Breast epithelium (tissue), 4 donors: Measurements from ENCODE around the gene OTUD3. TPM values are rescaled to one million over a fixed set of nuclear protein-coding genes. Genes with fewer than 3 reads are reported as not detected.

Source experiments
- DNase-seq, 2 donors: peaks; one replicate each; pipeline ENCODE4 v3.0.0-alpha.2; 2019; ENCODE audit warnings: low spot score in 2 of 2
- H3K27ac ChIP-seq, 2 donors: fragments of 200-600 bp; sonication (generic) in 1 of 2; one replicate each; pipeline ENCODE4 v1.5.1; 2016 to 2019; ENCODE audit warnings: mild to moderate bottlenecking in 1 of 2
- H3K27me3 ChIP-seq, 2 donors: fragments of 200-600 bp; sonication (generic) in 1 of 2; one replicate each; pipeline versions ENCODE4 v1.5.1 to v1.6.0; 2017 to 2019; ENCODE audit warnings: control low read depth in 1 of 2, mild to moderate bottlenecking in 1 of 2
- H3K36me3 ChIP-seq: fragments of 200-600 bp; one replicate; pipeline ENCODE4 v1.5.1; 2019
- H3K4me1 ChIP-seq, 2 donors: fragments of 200-600 bp; sonication (generic); one replicate each; pipeline ENCODE4 v1.5.1; 2016 to 2019; ENCODE audit warnings: control low read depth in 1 of 2
- H3K4me3 ChIP-seq, 3 donors: fragments of 200-600 bp; sonication (generic); 1 replicate in 2 of 3; 2 replicates in 1 of 3; pipeline ENCODE4 v1.5.1; 2016 to 2019; ENCODE audit warnings: mild to moderate bottlenecking in 3 of 3, moderate library complexity in 2 of 3
- H3K9me3 ChIP-seq, 2 donors: fragments of 200-600 bp; sonication (generic) in 1 of 2; one replicate each; pipeline ENCODE4 v1.5.1; 2016 to 2019; ENCODE audit warnings: control low read depth in 1 of 2
- POLR2A ChIP-seq: fragments of 450-650 bp; IDR thresholded peaks from one replicate; pipeline ENCODE4 v1.6.1; 2016; ENCODE audit warnings: antibody characterized with exemption, mild to moderate bottlenecking, moderate library complexity
- POLR2AphosphoS5 ChIP-seq, 3 donors: sonication (generic); formaldehyde crosslinking; IDR thresholded peaks; one replicate each; pipeline ENCODE4 v1.6.1; 2017; ENCODE audit warnings: antibody characterized with exemption in 3 of 3
- intact Hi-C: fragments of 100-400 bp; cut with DNase I; formaldehyde crosslinking; loops from one replicate; pipeline ENCODE4 v1.15.1; 2023; ENCODE audit warnings: low total_unique reads
- total RNA-seq, 3 donors: library from RNA; depleted of rRNA; stranded (reverse); fragments of >200 nt; gene quantifications; one replicate each; pipeline ENCODE4 v1.1.0, GENCODE V29; 2016
- TF ChIP-seq, protein P1 (sequence below), 3 donors: fragments of 450-650 bp; IDR thresholded peaks; one replicate each; pipeline ENCODE4 v1.5.1; 2016 to 2017; ENCODE audit warnings: antibody characterized with exemption in 3 of 3, mild to moderate bottlenecking in 3 of 3, moderate library complexity in 3 of 3

OTUD3 gene
- total RNA-seq, 3 donors from 2014 or later: 5.8 to 11.1 (median 8.5) TPM

DNA sequence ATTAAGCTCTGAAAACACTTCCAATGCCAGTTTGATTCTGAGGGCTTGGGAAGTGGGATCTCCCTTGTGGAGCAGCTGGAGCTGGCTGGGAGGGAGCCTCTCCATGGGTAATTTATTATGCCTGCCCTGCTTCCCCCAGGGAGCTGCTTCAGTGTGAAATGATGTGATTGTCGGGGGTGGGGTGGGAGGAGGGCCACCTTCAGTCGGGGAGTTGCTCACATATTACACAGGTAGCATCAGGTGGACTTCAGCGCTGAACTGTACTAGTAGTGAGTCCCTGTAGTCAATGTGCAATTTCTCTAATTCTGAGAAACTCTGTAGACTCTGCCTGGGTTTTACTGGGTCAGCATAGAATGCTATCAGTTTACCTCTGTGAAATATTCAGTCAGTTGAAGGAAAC is 28.5 kb downstream of the OTUD3 start:
- H3K4me3 ChIP-seq: no peak overlapping the region
- H3K27ac ChIP-seq: no peak overlapping the region
- no peaks in the 10 kb centered on the region for H3K4me1 ChIP-seq
- TF ChIP-seq, protein P1, sequence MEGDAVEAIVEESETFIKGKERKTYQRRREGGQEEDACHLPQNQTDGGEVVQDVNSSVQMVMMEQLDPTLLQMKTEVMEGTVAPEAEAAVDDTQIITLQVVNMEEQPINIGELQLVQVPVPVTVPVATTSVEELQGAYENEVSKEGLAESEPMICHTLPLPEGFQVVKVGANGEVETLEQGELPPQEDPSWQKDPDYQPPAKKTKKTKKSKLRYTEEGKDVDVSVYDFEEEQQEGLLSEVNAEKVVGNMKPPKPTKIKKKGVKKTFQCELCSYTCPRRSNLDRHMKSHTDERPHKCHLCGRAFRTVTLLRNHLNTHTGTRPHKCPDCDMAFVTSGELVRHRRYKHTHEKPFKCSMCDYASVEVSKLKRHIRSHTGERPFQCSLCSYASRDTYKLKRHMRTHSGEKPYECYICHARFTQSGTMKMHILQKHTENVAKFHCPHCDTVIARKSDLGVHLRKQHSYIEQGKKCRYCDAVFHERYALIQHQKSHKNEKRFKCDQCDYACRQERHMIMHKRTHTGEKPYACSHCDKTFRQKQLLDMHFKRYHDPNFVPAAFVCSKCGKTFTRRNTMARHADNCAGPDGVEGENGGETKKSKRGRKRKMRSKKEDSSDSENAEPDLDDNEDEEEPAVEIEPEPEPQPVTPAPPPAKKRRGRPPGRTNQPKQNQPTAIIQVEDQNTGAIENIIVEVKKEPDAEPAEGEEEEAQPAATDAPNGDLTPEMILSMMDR (IDR thresholded peaks at IDR 0.05): no peak
- TF ChIP-seq POLR2A (no peak), POLR2AphosphoS5 (IDR thresholded peaks at IDR 0.05) (no peak)
- H3K27me3 ChIP-seq: no peaks in the 10 kb centered on the region
- peaks cover 5% of the 10 kb centered on the region for H3K36me3 ChIP-seq
- no peaks in the 10 kb centered on the region for H3K9me3 ChIP-seq
- no peak for DNase-seq
- intact Hi-C loops: loop anchor here (10.0 kb wide), 1 partner anchor 244 kb away; no protein-coding TSS in a partner anchor

- intact Hi-C loops: loop anchor here (10.0 kb wide), 1 partner anchor 237 kb away; no protein-coding TSS in a partner anchor
These were observed 35.9 kb downstream of the OTUD3 start for GRCh38 chr1:19918057-19918456.

GRCh38 chr1:19920132-19920710 is 38.0 kb downstream of the OTUD3 start:
- TF ChIP-seq POLR2A: no peak
- TF ChIP-seq, protein P1 (IDR thresholded peaks at IDR 0.05): no peak
- no peak for TF ChIP-seq POLR2AphosphoS5 (IDR thresholded peaks at IDR 0.05)
- Histone ChIP-seq H3K36me3 (no peaks in the 10 kb centered on the region), H3K4me3 (no peak overlapping the region), H3K27me3 (no peaks in the 10 kb centered on the region), H3K4me1 (no peaks in the 10 kb centered on the region), H3K9me3 (no peaks in the 10 kb centered on the region), H3K27ac (no peak overlapping the region)
- intact Hi-C loops: no loop called here
- no peak for DNase-seq

More at GRCh38 chr1:19918057-19918456, 35.9 kb downstream of the OTUD3 start:
- H3K27ac ChIP-seq: no peak overlapping the region
- no peaks in the 10 kb centered on the region for H3K9me3 ChIP-seq
- no peak overlapping the region for H3K4me3 ChIP-seq
- no peaks in the 10 kb centered on the region for H3K4me1 ChIP-seq
- DNase-seq: peak; percentile 70 to 75
- H3K27me3 ChIP-seq: no peaks in the 10 kb centered on the region
- TF ChIP-seq POLR2A: no peak
- TF ChIP-seq POLR2AphosphoS5 (IDR thresholded peaks at IDR 0.05): no peak
- TF ChIP-seq, protein P1 (IDR thresholded peaks at IDR 0.05): peak; percentile 85 to 86 (median 85)
- H3K36me3 ChIP-seq: no peaks in the 10 kb centered on the region

- Histone ChIP-seq H3K9me3 (no peaks in the 10 kb centered on the region), H3K4me3 (no peak overlapping the region), H3K36me3 (no peaks in the 10 kb centered on the region), H3K27ac (no peak overlapping the region), H3K27me3 (no peaks in the 10 kb centered on the region), H3K4me1 (no peaks in the 10 kb centered on the region)
- no peak for DNase-seq
- TF ChIP-seq, protein P1 (IDR thresholded peaks at IDR 0.05): no peak
- TF ChIP-seq POLR2AphosphoS5 (IDR thresholded peaks at IDR 0.05) (no peak), POLR2A (no peak)
- intact Hi-C loops: no loop called here
These were observed 39.1 kb downstream of the OTUD3 start for GRCh38 chr1:19921310-19921709.

- intact Hi-C loops: no loop called here
- no peak for DNase-seq
- Histone ChIP-seq H3K27ac (no peak overlapping the region), H3K9me3 (no peaks in the 10 kb centered on the region), H3K4me3 (no peak overlapping the region), H3K36me3 (no peaks in the 10 kb centered on the region), H3K4me1 (no peaks in the 10 kb centered on the region), H3K27me3 (no peaks in the 10 kb centered on the region)
- TF ChIP-seq POLR2A (no peak), POLR2AphosphoS5 (IDR thresholded peaks at IDR 0.05) (no peak)
- TF ChIP-seq, protein P1 (IDR thresholded peaks at IDR 0.05): no peak
These were observed 40.0 kb downstream of the OTUD3 start for GRCh38 chr1:19922015-19922688.
